K562 (cell line): ENCODE results near the gene CPTP. TPM values are rescaled to one million over a fixed set of nuclear protein-coding genes. Genes with fewer than 3 reads are reported as not detected.

Experiments used
- ATAC-seq: fragments of 200-7000 bp; cut with Tn5 transposase; 3 replicates; pipeline ENCODE4 v1.9.1; 2020; ENCODE audit warnings: moderate library complexity
- BruUV-seq: library from RNA; stranded (reverse); fragments of 400-500 nt; replicated peaks from 2 replicates; lab custom pipeline; 2021; lab: Mats Ljungman, UMichigan
- CTCF ChIA-PET: fragments of 300-600 bp; formaldehyde crosslinking; extraction: SDS; loops from one replicate; lab custom pipeline; 2021; ENCODE audit warnings: low intra/inter-chr PET ratio; lab: Yijun Ruan, JAX
- POLR2A ChIA-PET: fragments of 300-600, 350-650 bp; sonication (Branson Sonifier 250); formaldehyde crosslinking; extraction: SDS; loops from one replicate; lab custom pipeline; 2021; ENCODE audit warnings: antibody characterized with exemption, inconsistent platforms; lab: Yijun Ruan, JAX
- DNase-seq, 4 experiments: peaks; one replicate each; pipeline versions ENCODE4 v3.0.0 to v3.0.0-alpha.2; 2011 to 2018; ENCODE audit warnings: low spot score in 3 of 4, mixed read lengths in 3 of 4; ENCODE audit errors: extremely low read depth in 1 of 4
- FAIRE-seq: peaks from 2 replicates; lab custom pipeline; 2011; peaks lifted over from hg19 to GRCh38; lab: Jason Lieb, UNC
- H2AFZ ChIP-seq: 2 replicates; pipeline ENCODE4 v1.6.0; 2011; ENCODE audit warnings: low read depth, low read length, control low read depth, inconsistent platforms
- H3K27ac ChIP-seq: fragments of 200-600 bp; 3 replicates; pipeline ENCODE4 v1.8.0; 2011; ENCODE audit warnings: low read depth, mild to moderate bottlenecking, control low read depth, inconsistent platforms, low read length, moderate library complexity, mixed read lengths; ENCODE audit errors: extremely low read depth
- H3K27me3 ChIP-seq, 2 experiments: fragments of 300-600 bp in 1 of 2; 2 replicates in 1 of 2; 3 replicates in 1 of 2; pipeline versions ENCODE4 v1.6.0 to v1.8.0; 2011; ENCODE audit warnings: inconsistent platforms in 2 of 2, low read length in 2 of 2, mild to moderate bottlenecking in 1 of 2, mixed read lengths in 1 of 2, moderate library complexity in 1 of 2; ENCODE audit not compliant: control insufficient read depth in 2 of 2, insufficient read depth in 2 of 2
- H3K36me3 ChIP-seq: fragments of 300-600 bp; 3 replicates; pipeline ENCODE4 v1.8.0; 2011; ENCODE audit warnings: mild to moderate bottlenecking, low read length, inconsistent platforms; ENCODE audit not compliant: control insufficient read depth, insufficient read depth
- H3K4me1 ChIP-seq, 2 experiments: fragments of 200-600 bp in 1 of 2; replicated peaks in 1 of 2; 2 replicates in 1 of 2; 3 replicates in 1 of 2; pipeline versions ENCODE4 v1.5.1 to v1.8.0; 2011; ENCODE audit warnings: inconsistent platforms in 2 of 2, low read length in 2 of 2, mild to moderate bottlenecking in 1 of 2, mixed read lengths in 1 of 2, moderate library complexity in 1 of 2; ENCODE audit not compliant: control insufficient read depth in 2 of 2, insufficient read depth in 2 of 2
- H3K4me2 ChIP-seq: 2 replicates; pipeline ENCODE4 v1.6.1; 2011; ENCODE audit warnings: low read length, control low read depth, inconsistent platforms, mixed read lengths; ENCODE audit not compliant: insufficient read depth
- H3K4me3 ChIP-seq: fragments of 200-600 bp; sonication (generic), shearing (Covaris generic); 2 replicates; pipeline ENCODE4 v1.5.1; 2016; ENCODE audit warnings: control low read depth, inconsistent platforms
- H3K79me2 ChIP-seq: fragments of 200-600 bp; 3 replicates; pipeline ENCODE4 v1.8.0; 2011; ENCODE audit warnings: low read length, inconsistent platforms; ENCODE audit not compliant: control insufficient read depth, insufficient read depth
- H3K9ac ChIP-seq, 2 experiments: 2 replicates each; pipeline versions ENCODE4 v1.6.0 to v1.6.1; 2011; ENCODE audit warnings: low read depth in 2 of 2, low read length in 2 of 2, control low read depth in 1 of 2, inconsistent platforms in 1 of 2, mild to moderate bottlenecking in 1 of 2, mixed read lengths in 1 of 2; ENCODE audit not compliant: insufficient read depth in 1 of 2
- H3K9me1 ChIP-seq: one replicate; pipeline ENCODE4 v1.6.0; 2011; ENCODE audit warnings: inconsistent platforms, mild to moderate bottlenecking, low read length, moderate library complexity; ENCODE audit not compliant: control insufficient read depth, insufficient read depth
- H3K9me3 ChIP-seq: replicated peaks from 2 replicates; pipeline ENCODE4 v1.5.1; 2011; ENCODE audit warnings: low read depth, low read length, inconsistent platforms; ENCODE audit not compliant: control insufficient read depth, insufficient read depth
- H4K20me1 ChIP-seq: replicated peaks from 2 replicates; pipeline ENCODE4 v1.6.1; 2011; ENCODE audit warnings: low read length, inconsistent platforms, mixed read lengths; ENCODE audit not compliant: control insufficient read depth, insufficient read depth
- DPF2 ChIP-seq: fragments of 450-650 bp; IDR thresholded peaks from 2 replicates; pipeline ENCODE4 v1.6.1; 2016
- FOXO4 ChIP-seq: fragments of 450-650 bp; formaldehyde crosslinking; IDR thresholded peaks from 2 replicates; pipeline ENCODE4 v1.4.0; 2020; ENCODE audit warnings: mild to moderate bottlenecking, moderate library complexity
- HEY1 ChIP-seq: fragments of 250-450 bp; sonication (Bioruptor Pico); IDR thresholded peaks from 2 replicates; pipeline ENCODE4 v1.5.0; 2020; ENCODE audit warnings: mild to moderate bottlenecking, moderate library complexity, borderline replicate concordance
- KLF1 ChIP-seq: fragments of 450-650 bp; IDR thresholded peaks from 2 replicates; pipeline ENCODE4 v1.6.1; 2016; ENCODE audit warnings: missing genetic modification characterization, missing compliant biosample characterization
- MIER1 ChIP-seq: fragments of 450-650 bp; IDR thresholded peaks from 2 replicates; pipeline ENCODE4 v1.6.1; 2016; ENCODE audit warnings: antibody characterized with exemption, mild to moderate bottlenecking, low read depth
- MTF1 ChIP-seq: fragments of 250-450 bp; sonication (Bioruptor Pico); IDR thresholded peaks from 2 replicates; pipeline ENCODE4 v1.9.0; 2021; ENCODE audit warnings: moderate library complexity, mild to moderate bottlenecking, inconsistent platforms, borderline replicate concordance
- RAD21 ChIP-seq, 2 experiments: fragments of 250-450 bp in 1 of 2; fragments of 450-650 bp in 1 of 2; sonication (Bioruptor Pico) in 1 of 2; formaldehyde crosslinking in 1 of 2; IDR thresholded peaks in 1 of 2; conservative IDR thresholded peaks in 1 of 2; 2 replicates each; pipeline versions ENCODE4 v1.4.0 to v1.8.0; 2020 to 2022; ENCODE audit warnings: mild to moderate bottlenecking in 2 of 2, moderate library complexity in 1 of 2
- SP1 ChIP-seq: sonication (generic); formaldehyde crosslinking; IDR thresholded peaks from 2 replicates; pipeline ENCODE4 v1.8.1; 2022; ENCODE audit warnings: mild to moderate bottlenecking, missing genetic modification reagents
- STAT5A ChIP-seq: IDR thresholded peaks from 2 replicates; pipeline ENCODE4 v1.6.1; 2012; ENCODE audit warnings: low read length, inconsistent platforms, borderline replicate concordance
- ZBTB9 ChIP-seq: fragments of 450-650 bp; formaldehyde crosslinking; IDR thresholded peaks from 2 replicates; pipeline ENCODE4 v1.4.0; 2020; ENCODE audit warnings: mild to moderate bottlenecking, moderate library complexity
- ZNF699 ChIP-seq: fragments of 250-450 bp; sonication (Bioruptor Pico); IDR thresholded peaks from 2 replicates; pipeline ENCODE4 v1.8.0; 2021; ENCODE audit warnings: mild to moderate bottlenecking, moderate library complexity; ENCODE audit not compliant: insufficient replicate concordance
- ZNF740 ChIP-seq, 3 experiments: fragments of 200-800 bp in 1 of 3; sonication (Bioruptor generic) in 1 of 3; sonication (generic) in 1 of 3; formaldehyde crosslinking in 1 of 3; IDR thresholded peaks; 2 replicates each; pipeline versions ENCODE4 v1.6.1 to v1.8.0; 2016 to 2022; ENCODE audit warnings: mild to moderate bottlenecking in 2 of 3, missing compliant biosample characterization in 2 of 3, missing genetic modification characterization in 2 of 3, missing genetic modification reagents in 1 of 3
- WGBS: fragments of 100-300 bp; shearing (Covaris generic); methylation state at CpG from one replicate; pipeline ENCODE4 v1.1.6; 2016; ENCODE audit warnings: low coverage, mixed read lengths; ENCODE audit not compliant: insufficient coverage; ENCODE audit errors: missing lambda C conversion rate; 5-methylcytosine and 5-hydroxymethylcytosine counted together
- in situ Hi-C: fragments of 300-500 bp; cut with MboI; formaldehyde crosslinking; loops from 4 replicates; pipeline ENCODE4 v1.15.0; 2018; ENCODE audit warnings: inconsistent platforms, mixed read lengths
- intact Hi-C: fragments of 100-400 bp; cut with micrococcal nuclease; formaldehyde crosslinking; loops from 2 replicates; pipeline ENCODE4 v1.14.2; 2022
- polyA plus RNA-seq, 8 experiments: library from polyadenylated mRNA; depleted of rRNA in 4 of 8; stranded (reverse) in 5 of 8; unstranded in 3 of 8; fragments of >200 nt; fragmentation: Nextera tagmentation in 2 of 8; fragmentation: Illumina TruSeq in 1 of 8; extraction: Ambion mirVana in 2 of 8; extraction: Trizol in 1 of 8; gene quantifications; 2 replicates each; pipeline versions ENCODE4 v1.2.1 to v1.2.3, GENCODE V29; 2011 to 2014; ENCODE audit warnings: inconsistent platforms in 1 of 8, missing spikeins in 1 of 8
- total RNA-seq, 7 experiments: library from RNA; depleted of rRNA in 6 of 7; stranded (reverse); fragments of >200 nt in 6 of 7; fragmentation: Illumina TruSeq in 2 of 7; extraction: Trizol in 2 of 7; gene quantifications; 2 replicates each; pipeline versions ENCODE4 v1.2.1 to v1.2.3, GENCODE V29; 2011 to 2021; ENCODE audit warnings: low replicate concordance in 1 of 7
- TF ChIP-seq, protein P1 (sequence below): fragments of 450-650 bp; IDR thresholded peaks from 2 replicates; pipeline ENCODE4 v1.6.1; 2016

Gene CPTP
- total and polyA plus RNA-seq, 9 of the 15 experiments (the other 6 are each of a cell fraction or from before 2014, with no cell fraction given) = 0.11 to 25.8 (median 3.5) TPM

- Histone ChIP-seq H3K4me3 (peak within 1 kb of the TSS; percentile 98), H3K79me2 (peaks cover 48% of the 10 kb centered on the region), H2AFZ (peak within 1 kb of the TSS; percentile 91), H3K9me3 (no peaks in the 10 kb centered on the region), H3K27me3 (no peaks in the 10 kb centered on the region), H3K4me2 (peak within 1 kb of the TSS; percentile 91), H3K36me3 (peaks cover 12% of the 10 kb centered on the region; the same call in 1 of the 3 replicates), H4K20me1 (peaks cover 36% of the 10 kb centered on the region), H3K4me1 (peaks cover 14 to 82% of the 10 kb centered on the region in 2 experiments; a peak in 3 of 5 replicates), H3K9me1 (peaks cover 8% of the 10 kb centered on the region), H3K27ac (peak within 1 kb of the TSS; percentile 96), H3K9ac (peak within 1 kb of the TSS; percentile 96 to 100)
- DNase-seq (peak; percentile 82 to 93 (median 89)), ATAC-seq (peak; percentile 62), FAIRE-seq (no peak)
- in situ Hi-C loops = no loop called here
- ChIA-PET POLR2A (no interaction called here), CTCF (interaction anchor here (0.6 to 1.4 kb wide), 5 partner anchors 26 to 227 kb away, joined by 3 to 5 read pairs (median 3); partner anchors contain the start of gene AURKAIP1)
- WGBS = 0% methylated on average over 52 of the region's 122 CpGs
- intact Hi-C loops = loop anchor here (2.0 kb wide), 1 partner anchor 23 kb away; no protein-coding TSS in a partner anchor
- BruUV-seq = no TSS peak
- no peak for TF ChIP-seq STAT5A
- peak; percentile 93 for TF ChIP-seq ZNF740 (CRISPR knock-in tag; IDR thresholded peaks at IDR 0.05)
- peak in 1 of 2 experiments; percentile 47; a peak in 1 of 4 replicates for TF ChIP-seq ZNF740 (tag; IDR thresholded peaks at IDR 0.05)
- TF ChIP-seq FOXO4 (CRISPR knock-in tag) = no peak
- TF ChIP-seq MIER1 = no peak
- peak; percentile 89 for TF ChIP-seq ZBTB9 (CRISPR knock-in tag)
- TF ChIP-seq SP1 (CRISPR knock-in tag) = no peak
- TF ChIP-seq HEY1 = no peak
- TF ChIP-seq KLF1 (tag) = no peak
- no peak for TF ChIP-seq MTF1 (CRISPR knock-in tag)
- no peak for TF ChIP-seq ZNF699 (CRISPR knock-in tag)
- peak; percentile 43 to 56; a peak in 3 of 4 replicates for TF ChIP-seq RAD21 (CRISPR knock-in tag; conservative IDR thresholded peaks at IDR 0.05 in 1 of 2, IDR thresholded peaks at IDR 0.05 in 1 of 2)
- no peak for TF ChIP-seq DPF2
- TF ChIP-seq, protein P1, sequence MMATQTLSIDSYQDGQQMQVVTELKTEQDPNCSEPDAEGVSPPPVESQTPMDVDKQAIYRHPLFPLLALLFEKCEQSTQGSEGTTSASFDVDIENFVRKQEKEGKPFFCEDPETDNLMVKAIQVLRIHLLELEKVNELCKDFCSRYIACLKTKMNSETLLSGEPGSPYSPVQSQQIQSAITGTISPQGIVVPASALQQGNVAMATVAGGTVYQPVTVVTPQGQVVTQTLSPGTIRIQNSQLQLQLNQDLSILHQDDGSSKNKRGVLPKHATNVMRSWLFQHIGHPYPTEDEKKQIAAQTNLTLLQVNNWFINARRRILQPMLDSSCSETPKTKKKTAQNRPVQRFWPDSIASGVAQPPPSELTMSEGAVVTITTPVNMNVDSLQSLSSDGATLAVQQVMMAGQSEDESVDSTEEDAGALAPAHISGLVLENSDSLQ = no peak
These were observed 24.8 kb downstream of the CPTP start, which contains the start of gene DVL1 for GRCh38 chr1:1349256-1350012. Gene DVL1 (minus strand): TSS chr1:1349418. CDS start chr1:1349065, 353 bp downstream.
